Osteoblast (primary cell): Measurements from ENCODE around the gene CFL1. TPM values are rescaled to one million over a fixed set of nuclear protein-coding genes. Genes with fewer than 3 reads are reported as not detected.

Source experiments
- DNase-seq: peaks from one replicate; pipeline ENCODE4 v3.0.0; 2011; ENCODE audit warnings: low spot score, mixed read lengths; ENCODE audit not compliant: insufficient read length; ENCODE audit errors: missing footprints
- H2AFZ ChIP-seq: 2 replicates; pipeline ENCODE4 v1.6.0; 2011; ENCODE audit warnings: mild to moderate bottlenecking, low read length
- H3K27ac ChIP-seq: 2 replicates; pipeline ENCODE4 v1.5.1; 2011; ENCODE audit warnings: mild to moderate bottlenecking, low read depth, low read length, moderate library complexity
- H3K27me3 ChIP-seq: 2 replicates; pipeline ENCODE4 v1.6.0; 2012; ENCODE audit warnings: mild to moderate bottlenecking, control low read depth, inconsistent platforms, low read length, moderate library complexity; ENCODE audit not compliant: insufficient read depth
- H3K36me3 ChIP-seq: 2 replicates; pipeline ENCODE4 v1.5.1; 2011; ENCODE audit warnings: mild to moderate bottlenecking, low read length, control low read depth, moderate library complexity; ENCODE audit not compliant: insufficient read depth
- H3K4me1 ChIP-seq: 2 replicates; pipeline ENCODE4 v1.5.1; 2011; ENCODE audit warnings: mild to moderate bottlenecking, low read length, control low read depth, moderate library complexity; ENCODE audit not compliant: insufficient read depth
- H3K4me2 ChIP-seq: 2 replicates; pipeline ENCODE4 v1.6.0; 2011; ENCODE audit warnings: mild to moderate bottlenecking, low read length; ENCODE audit not compliant: insufficient read depth
- H3K4me3 ChIP-seq: fragments of 200-600 bp; sonication (generic); 3 replicates; pipeline ENCODE4 v1.5.1; 2012; ENCODE audit warnings: mild to moderate bottlenecking, low read length, inconsistent platforms; ENCODE audit not compliant: insufficient read depth
- H3K79me2 ChIP-seq: 2 replicates; pipeline ENCODE4 v1.6.0; 2012; ENCODE audit warnings: mild to moderate bottlenecking, low read length, control low read depth, inconsistent platforms; ENCODE audit not compliant: insufficient read depth
- H3K9me3 ChIP-seq: 2 replicates; pipeline ENCODE4 v1.5.1; 2011; ENCODE audit warnings: low read depth, low read length, control low read depth
- H4K20me1 ChIP-seq: 2 replicates; pipeline ENCODE4 v1.6.0; 2012; ENCODE audit warnings: mild to moderate bottlenecking, low read length, control low read depth; ENCODE audit not compliant: insufficient read depth
- CTCF ChIP-seq: IDR thresholded peaks from 2 replicates; pipeline ENCODE4 v1.5.1; 2011; ENCODE audit warnings: mild to moderate bottlenecking, low read depth, low read length, moderate library complexity; ENCODE audit errors: extremely low read depth
- total RNA-seq: library from RNA; depleted of rRNA; stranded (reverse); fragments of >200 nt; gene quantifications from 2 replicates; pipeline ENCODE4 v1.2.3, GENCODE V29; 2012

Gene CFL1
- total RNA-seq, 1 donor = 704 TPM

GRCh38 chr11:65826984-65827735, 30.8 kb downstream of the CFL1 start:
- Histone ChIP-seq H3K4me2 (no peak overlapping the region), H3K4me1 (no peaks in the 10 kb centered on the region), H3K4me3 (no peak overlapping the region), H3K27ac (no peak overlapping the region), H2AFZ (no peak overlapping the region), H3K9me3 (no peaks in the 10 kb centered on the region), H4K20me1 (no peaks in the 10 kb centered on the region), H3K27me3 (peaks cover 21% of the 10 kb centered on the region), H3K79me2 (no peaks in the 10 kb centered on the region), H3K36me3 (no peaks in the 10 kb centered on the region)
- TF ChIP-seq CTCF = no peak
- DNase-seq = no peak

DNA sequence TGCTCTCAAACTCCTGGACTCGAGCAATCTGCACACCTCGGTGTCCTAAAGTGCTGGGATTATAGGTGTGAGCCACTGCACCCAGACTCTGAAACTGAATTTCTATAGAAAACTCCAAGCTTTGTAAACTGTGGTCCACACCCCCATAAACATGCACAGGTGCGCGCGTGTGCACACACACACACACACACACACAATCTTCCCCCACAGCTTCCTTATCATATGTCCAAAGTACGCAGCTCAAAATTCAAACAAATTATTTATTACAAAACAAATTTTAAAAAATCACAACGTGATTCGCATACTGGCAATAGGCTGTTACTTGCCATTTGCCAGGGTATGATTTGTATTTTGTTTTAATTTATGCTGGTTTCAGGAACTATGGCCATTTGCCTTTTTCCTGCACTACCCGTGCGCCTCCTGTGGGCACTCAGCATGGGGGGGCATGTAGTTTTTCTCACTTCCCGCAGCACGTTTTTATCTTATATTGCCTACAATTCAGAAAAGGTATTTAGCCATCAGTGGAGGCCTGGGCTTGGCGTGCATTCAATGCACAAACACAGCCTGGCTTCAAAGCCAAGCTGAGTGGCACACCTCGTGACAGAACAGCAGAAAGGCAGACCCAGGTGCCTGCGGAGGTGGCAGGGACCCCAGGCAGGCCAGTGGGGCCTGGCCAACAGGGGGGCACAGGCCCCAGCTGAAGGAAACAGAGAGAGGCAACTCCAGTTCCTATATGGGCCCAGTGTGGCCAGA, 35.0 kb downstream of the CFL1 start:
- H3K27me3 ChIP-seq = peaks cover 11% of the 10 kb centered on the region

GRCh38 chr11:65821107-65821506, 36.9 kb downstream of the CFL1 start:
- H3K79me2 ChIP-seq = peaks cover 13% of the 10 kb centered on the region
- H4K20me1 ChIP-seq = no peaks in the 10 kb centered on the region
- DNase-seq = no peak
- no peaks in the 10 kb centered on the region for H3K36me3 ChIP-seq
- no peak overlapping the region for H2AFZ ChIP-seq
- no peak for TF ChIP-seq CTCF
- no peak overlapping the region for H3K4me2 ChIP-seq
- no peaks in the 10 kb centered on the region for H3K9me3 ChIP-seq
- peaks cover 3% of the 10 kb centered on the region for H3K4me1 ChIP-seq
- no peak overlapping the region for H3K27ac ChIP-seq
- H3K27me3 ChIP-seq = peaks cover 11% of the 10 kb centered on the region
- no peak overlapping the region for H3K4me3 ChIP-seq

More for the DNA sequence above, 35.0 kb downstream of the CFL1 start:
- no peak for TF ChIP-seq CTCF
- Histone ChIP-seq H3K79me2 (peaks cover under 1% of the 10 kb centered on the region), H3K27ac (no peak overlapping the region), H3K9me3 (no peaks in the 10 kb centered on the region), H3K4me2 (no peak overlapping the region), H3K4me1 (no peaks in the 10 kb centered on the region), H4K20me1 (no peaks in the 10 kb centered on the region), H3K4me3 (no peak overlapping the region), H2AFZ (no peak overlapping the region), H3K36me3 (no peaks in the 10 kb centered on the region)
- DNase-seq = no peak
